Transverse colon (tissue), 4 donors: ENCODE data around the gene GMDS. TPM values are rescaled to one million over a fixed set of nuclear protein-coding genes. Genes with fewer than 3 reads are reported as not detected.

Source experiments
- DNase-seq: peaks from one replicate; pipeline ENCODE4 v3.0.0-alpha.2; 2019
- H3K27ac ChIP-seq, 4 donors: fragments of 200-600 bp; sonication (generic); 2 replicates each; pipeline ENCODE4 v1.5.1; 2016 to 2018; ENCODE audit warnings: inconsistent platforms in 4 of 4
- H3K27me3 ChIP-seq: fragments of 200-600 bp; sonication (generic); 2 replicates; pipeline ENCODE4 v1.5.1; 2017; ENCODE audit warnings: inconsistent platforms
- H3K36me3 ChIP-seq, 4 donors: fragments of 200-600 bp; sonication (generic); 2 replicates each; pipeline ENCODE4 v1.5.1; 2017 to 2019; ENCODE audit warnings: inconsistent platforms in 4 of 4
- H3K4me1 ChIP-seq, 4 donors: fragments of 200-600 bp; sonication (generic); 2 replicates each; pipeline ENCODE4 v1.5.1; 2017 to 2020; ENCODE audit warnings: inconsistent platforms in 4 of 4
- H3K4me3 ChIP-seq, 4 donors: fragments of 200-600 bp; sonication (generic); 1 replicate in 1 of 4; 2 replicates in 3 of 4; pipeline versions ENCODE4 v1.5.1 to v1.6.1; 2017 to 2019; ENCODE audit warnings: inconsistent platforms in 4 of 4
- H3K9me3 ChIP-seq, 2 donors: fragments of 200-600 bp; sonication (generic); 2 replicates each; pipeline ENCODE4 v1.5.1; 2017 to 2019; ENCODE audit warnings: inconsistent platforms in 2 of 2
- CTCF ChIP-seq, 5 experiments: fragments of 200-600 bp in 3 of 5; fragments of 450-650 bp in 2 of 5; sonication (generic) in 3 of 5; IDR thresholded peaks; 1 replicate in 2 of 5; 2 replicates in 3 of 5; pipeline ENCODE4 v1.5.1; 2016 to 2017; ENCODE audit warnings: antibody characterized with exemption in 5 of 5, inconsistent platforms in 3 of 5, mild to moderate bottlenecking in 2 of 5, moderate library complexity in 1 of 5
- EP300 ChIP-seq: sonication (generic); formaldehyde crosslinking; IDR thresholded peaks from one replicate; pipeline ENCODE4 v1.6.1; 2017; ENCODE audit warnings: antibody characterized with exemption, low read depth
- POLR2A ChIP-seq: fragments of 450-650 bp; IDR thresholded peaks from one replicate; pipeline ENCODE4 v1.6.1; 2016; ENCODE audit warnings: antibody characterized with exemption, mild to moderate bottlenecking, moderate library complexity
- POLR2AphosphoS5 ChIP-seq, 3 donors: sonication (generic); formaldehyde crosslinking; IDR thresholded peaks; one replicate each; pipeline ENCODE4 v1.6.1; 2016; ENCODE audit warnings: antibody characterized with exemption in 3 of 3
- WGBS, 2 donors: methylation state at CpG; one replicate each; pipeline ENCODE4 v1.1.5; 2018; ENCODE audit warnings: low coverage in 1 of 2; 5-methylcytosine and 5-hydroxymethylcytosine counted together
- in situ Hi-C, 4 donors: fragments of 200-750 bp; cut with MboI; loops; one replicate each; pipeline versions ENCODE4 v1.15.0 to v1.15.1; 2017; ENCODE audit warnings: low sequenced_read_pairs in 3 of 4, low pct_ligation_motif_present in 1 of 4, low pct_unique_long_range_greater_than_20kb in 1 of 4
- intact Hi-C: fragments of 100-400 bp; cut with DNase I; formaldehyde crosslinking; loops from one replicate; pipeline ENCODE4 v1.15.1; 2023; ENCODE audit warnings: low total_unique reads
- total RNA-seq, 4 donors: library from RNA; depleted of rRNA; stranded (reverse); fragments of >200 nt; gene quantifications; one replicate each; pipeline ENCODE4 v1.1.0, GENCODE V29; 2016

The GMDS gene
- total RNA-seq, 4 donors from 2014 or later, result 66.2 to 546 (median 102) TPM

- intact Hi-C loops, result no loop called here
- no peak for TF ChIP-seq EP300
- WGBS, 2 donors, result 90% methylated on average over 9 of the region's 9 CpGs; no CpG with 5 or more reads in 1 of the 2 donors
- Histone ChIP-seq H3K4me3 (no peak overlapping the region), H3K27me3 (no peaks in the 10 kb centered on the region), H3K9me3 (no peaks in the 10 kb centered on the region), H3K27ac (no peak overlapping the region), H3K36me3 (no peaks in the 10 kb centered on the region), H3K4me1 (no peaks in the 10 kb centered on the region)
- in situ Hi-C loops, result no loop called here
- no peak for DNase-seq
Observed at GRCh38 chr6:1744543-1744942, 500.9 kb downstream of the GMDS start.

- DNase-seq, result no peak
- intact Hi-C loops, result no loop called here
- in situ Hi-C loops, result no loop called here
- Histone ChIP-seq H3K4me3 (no peak overlapping the region), H3K27me3 (no peaks in the 10 kb centered on the region), H3K9me3 (no peaks in the 10 kb centered on the region), H3K36me3 (no peaks in the 10 kb centered on the region), H3K27ac (no peak overlapping the region), H3K4me1 (no peaks in the 10 kb centered on the region)
- TF ChIP-seq CTCF (IDR thresholded peaks at IDR 0.05) (no peak), POLR2AphosphoS5 (IDR thresholded peaks at IDR 0.05) (no peak), EP300 (no peak), POLR2A (no peak)
- WGBS, 2 donors, result 80 to 84% methylated on average over 2 of the region's 2 CpGs
Observed at GRCh38 chr6:1739680-1740079, 505.7 kb downstream of the GMDS start.

GRCh38 chr6:1739220-1739619 lies 506.2 kb downstream of the GMDS start:
- Histone ChIP-seq H3K4me3 (no peak overlapping the region), H3K27ac (no peak overlapping the region), H3K36me3 (no peaks in the 10 kb centered on the region), H3K4me1 (no peaks in the 10 kb centered on the region), H3K27me3 (no peaks in the 10 kb centered on the region), H3K9me3 (no peaks in the 10 kb centered on the region)
- 53 to 60% methylated on average over 2 to 8 of the region's 9 CpGs for WGBS, 2 donors
- intact Hi-C loops (no loop called here), in situ Hi-C loops (no loop called here)
- DNase-seq, result peak; percentile 18
- TF ChIP-seq POLR2AphosphoS5 (IDR thresholded peaks at IDR 0.05), result no peak
- no peak for TF ChIP-seq POLR2A
- TF ChIP-seq EP300, result no peak
- no peak for TF ChIP-seq CTCF (IDR thresholded peaks at IDR 0.05)

- TF ChIP-seq POLR2A, result no peak
- no peak for TF ChIP-seq EP300
- no peak for TF ChIP-seq CTCF (IDR thresholded peaks at IDR 0.05)
- TF ChIP-seq POLR2AphosphoS5 (IDR thresholded peaks at IDR 0.05), result no peak
- DNase-seq, result no peak
- Histone ChIP-seq H3K4me1 (no peaks in the 10 kb centered on the region), H3K36me3 (no peaks in the 10 kb centered on the region), H3K9me3 (no peaks in the 10 kb centered on the region), H3K27me3 (no peaks in the 10 kb centered on the region), H3K27ac (no peak overlapping the region), H3K4me3 (no peak overlapping the region)
- intact Hi-C loops (no loop called here), in situ Hi-C loops (no loop called here)
- 78 to 83% methylated on average over 1 to 6 of the region's 6 CpGs for WGBS, 2 donors
Observed at GRCh38 chr6:1738558-1739081, 506.8 kb downstream of the GMDS start.
